ENCODE results near the gene ZDHHC11B.
"Not testable (repeated sequence)": the region's sequence is repeated elsewhere in the genome, so short reads cannot be mapped to it uniquely, and the experiment has no call there.

ZDHHC11B gene

DNA sequence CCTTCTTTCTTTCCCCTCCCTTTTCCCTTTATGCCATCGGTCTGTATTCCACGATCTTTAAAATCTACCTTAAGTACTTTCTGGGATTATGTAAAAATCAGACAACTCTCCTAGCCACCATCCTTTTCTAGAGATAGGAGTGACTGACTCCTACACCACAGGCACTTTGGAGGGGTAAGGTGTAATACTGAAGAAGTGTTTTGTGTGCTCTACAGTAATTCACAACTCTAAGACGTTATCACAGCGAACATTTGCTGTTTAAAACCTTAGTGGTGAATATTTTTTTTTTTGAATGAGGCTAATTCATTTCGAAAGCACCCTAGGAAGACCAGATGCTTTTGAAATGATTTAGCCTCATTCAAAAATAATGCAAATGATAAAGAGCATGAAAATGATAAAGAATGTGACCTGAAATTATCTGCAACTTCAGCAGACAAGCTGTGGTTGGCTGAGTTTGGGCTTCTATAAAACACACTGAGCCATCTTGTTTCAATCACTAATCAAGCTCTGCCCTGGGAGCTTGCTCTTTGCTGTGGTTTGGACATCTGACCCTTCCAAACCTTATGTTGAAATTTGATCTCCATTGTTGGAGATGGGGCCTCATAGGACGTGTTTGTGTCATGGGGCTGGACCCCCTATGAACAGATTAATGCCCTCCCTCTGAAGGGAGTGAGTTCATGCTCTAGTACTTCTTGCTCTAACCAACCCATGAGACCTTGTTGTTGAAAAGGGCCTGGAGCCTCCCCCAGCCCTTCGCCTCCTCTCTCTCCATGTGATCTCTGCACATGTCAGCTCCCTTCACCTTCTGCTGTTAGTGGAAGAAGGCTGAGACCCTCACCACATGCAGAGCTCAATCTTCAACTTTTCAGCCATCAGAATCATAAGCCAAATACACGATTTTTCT is 70.1 kb downstream of the ZDHHC11B start:
- not testable (repeated sequence) for DNase-seq (ENCODE audit: low spot score)

DNA sequence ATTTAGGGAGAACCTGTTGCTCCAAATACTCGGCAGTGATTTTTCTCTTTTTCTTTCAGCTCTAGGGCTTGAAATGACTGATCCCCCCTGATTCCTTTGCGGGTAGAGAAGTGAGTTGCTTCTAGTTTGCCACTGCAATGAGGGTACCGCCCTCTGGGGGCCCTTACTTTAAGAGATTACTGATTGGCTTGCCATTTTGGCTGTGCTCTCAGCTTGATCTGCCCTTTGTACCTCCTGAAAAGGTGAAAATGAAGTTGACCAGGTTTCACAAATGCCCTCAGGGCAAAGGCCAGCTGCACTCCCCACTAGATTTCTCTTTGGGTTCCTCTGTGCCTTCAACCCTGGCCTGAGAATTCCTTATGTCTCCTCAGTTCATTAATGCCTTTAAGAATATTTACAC is 70.8 kb downstream of the ZDHHC11B start:
- not testable (repeated sequence) for DNase-seq (ENCODE audit: low spot score)

DNA sequence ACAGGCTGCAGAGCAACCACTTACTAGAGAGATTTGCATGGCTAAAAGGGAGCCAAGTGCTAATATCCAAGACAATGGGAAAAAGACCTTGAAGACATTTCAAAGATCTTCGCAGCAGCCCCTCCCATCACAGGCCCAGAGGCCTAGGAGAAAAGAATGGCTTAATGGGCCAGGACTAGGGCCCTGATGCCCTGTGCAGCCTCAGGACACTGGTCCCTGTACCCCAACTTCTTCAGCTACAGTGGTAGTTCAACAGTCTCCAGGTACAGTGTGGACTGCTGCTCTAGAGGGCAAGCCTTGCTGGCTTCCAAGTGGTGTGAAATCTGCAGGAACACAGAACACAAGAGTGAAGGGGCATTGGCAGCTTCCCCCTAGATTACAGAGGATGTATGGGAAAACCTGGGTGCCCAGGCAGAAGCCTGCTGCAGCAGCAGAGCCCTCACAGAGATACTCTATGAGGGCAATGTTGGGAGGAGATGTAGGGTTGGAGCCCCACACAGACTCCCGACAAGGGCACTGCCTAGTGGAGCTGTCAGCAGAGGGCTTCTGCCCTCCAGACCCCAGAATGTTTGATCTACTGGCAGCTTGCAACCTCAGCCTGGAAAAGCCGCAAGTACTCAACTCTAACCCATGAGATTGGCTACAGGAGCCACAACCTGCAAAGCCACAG is 75.5 kb downstream of the ZDHHC11B start:
- DNase-seq (ENCODE audit: low spot score), result not testable (repeated sequence)

DNA sequence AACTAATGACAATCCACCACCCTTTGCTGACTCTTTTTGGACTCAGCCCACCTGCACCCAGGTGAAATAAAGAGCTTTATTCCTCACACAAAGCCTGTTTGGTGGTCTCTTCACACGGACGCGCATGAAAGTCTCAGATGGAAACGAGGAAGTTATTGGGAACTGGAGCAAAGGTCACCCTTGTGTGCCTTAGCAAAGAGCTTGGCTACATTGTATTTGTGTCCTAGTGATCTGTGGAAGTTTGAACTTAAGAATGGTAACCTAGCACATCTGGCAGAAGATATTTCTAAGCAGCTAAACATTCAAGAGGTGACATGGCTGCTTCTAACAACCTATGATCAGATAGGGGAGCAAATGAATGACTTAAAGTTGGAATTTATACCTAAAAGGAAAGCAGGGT is 76.2 kb downstream of the ZDHHC11B start:
- DNase-seq (ENCODE audit: low spot score), result not testable (repeated sequence)

DNA sequence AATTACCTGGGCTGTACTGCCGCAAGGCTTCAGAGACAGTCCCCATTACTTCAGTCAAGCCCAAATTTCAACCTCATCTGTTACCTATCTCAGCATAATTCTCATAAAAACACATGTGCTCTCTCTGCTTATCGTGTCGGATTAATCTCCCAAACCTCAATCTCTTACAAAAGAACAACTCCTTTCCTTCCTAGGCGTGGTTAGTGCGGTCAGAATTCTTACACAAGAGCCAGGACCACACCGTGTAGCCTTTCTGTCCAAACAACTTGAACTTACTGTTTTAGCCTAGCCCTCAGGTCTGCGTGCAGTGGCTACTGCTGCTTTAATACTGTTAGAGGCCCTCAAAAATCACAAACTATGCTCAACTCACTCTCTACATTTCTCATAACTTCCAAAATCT is 78.4 kb downstream of the ZDHHC11B start:
- not testable (repeated sequence) for DNase-seq (ENCODE audit: low spot score)

DNA sequence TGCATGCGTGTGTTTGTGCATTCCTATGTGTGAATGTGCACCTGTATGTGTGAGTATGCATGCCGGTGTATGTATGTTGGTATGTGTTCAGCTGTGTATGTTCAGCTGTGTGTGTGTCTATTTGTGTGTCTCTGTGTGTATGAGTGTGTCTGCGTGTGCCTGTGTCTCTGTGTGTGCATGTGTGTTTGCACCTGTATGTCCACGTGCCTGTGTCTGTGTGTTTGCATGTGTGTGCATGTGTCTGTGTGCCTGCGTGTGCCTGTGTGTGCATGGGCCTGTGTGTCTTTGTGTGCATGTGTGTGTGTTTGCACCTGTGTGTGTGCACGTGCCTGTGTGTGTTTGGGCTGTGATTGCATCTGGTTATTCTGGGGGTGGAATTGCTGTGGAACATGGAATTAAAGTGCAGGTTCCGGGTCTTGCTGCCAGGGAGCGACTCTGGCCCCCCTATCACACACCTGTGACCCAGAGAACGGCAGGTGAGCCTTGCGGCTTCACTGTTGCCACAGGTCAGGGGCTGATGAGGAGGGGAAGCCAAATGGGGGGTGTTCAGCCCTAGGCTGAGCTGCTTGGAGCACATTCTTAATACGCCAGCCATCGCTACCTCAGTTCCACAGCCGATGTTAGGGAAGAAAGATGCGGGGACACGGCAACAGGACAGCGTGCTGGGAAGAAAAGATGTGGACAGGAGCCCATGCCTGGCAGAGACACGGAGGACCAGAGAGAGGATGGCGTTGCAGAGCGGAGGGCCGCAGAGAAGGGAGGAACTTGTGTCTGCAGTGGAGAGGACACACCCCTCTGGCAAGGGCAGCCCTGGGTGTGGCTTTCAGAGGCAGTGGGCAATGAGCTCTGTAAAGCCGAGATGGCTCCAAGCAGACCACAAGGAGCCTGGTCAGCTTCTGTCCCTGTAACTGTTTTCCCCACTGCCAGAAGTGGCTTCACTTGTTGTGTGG is 87.5 kb downstream of the ZDHHC11B start:
- not testable (repeated sequence) for DNase-seq (ENCODE audit: low spot score)

DNA sequence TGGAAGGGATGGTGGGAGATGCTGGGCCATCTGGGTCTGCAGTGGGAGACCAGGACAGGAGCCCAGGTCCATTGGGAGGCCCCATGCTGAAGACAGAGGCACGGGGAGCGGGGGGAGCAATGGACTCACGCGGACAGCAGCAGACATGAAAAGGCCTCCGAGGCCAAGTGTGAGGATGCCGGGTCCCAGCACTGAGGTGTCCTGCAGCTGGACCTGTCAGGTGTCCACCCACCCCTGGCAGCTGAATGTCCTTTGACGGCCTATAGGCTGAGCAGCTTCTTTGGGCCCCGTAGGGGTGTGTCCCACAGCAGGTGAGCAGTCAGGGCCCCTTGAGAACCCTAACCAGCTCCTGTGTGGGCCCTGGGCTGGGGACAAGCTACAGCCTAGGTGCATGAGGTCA is 88.3 kb downstream of the ZDHHC11B start:
- DNase-seq (ENCODE audit: low spot score), result not testable (repeated sequence)

DNA sequence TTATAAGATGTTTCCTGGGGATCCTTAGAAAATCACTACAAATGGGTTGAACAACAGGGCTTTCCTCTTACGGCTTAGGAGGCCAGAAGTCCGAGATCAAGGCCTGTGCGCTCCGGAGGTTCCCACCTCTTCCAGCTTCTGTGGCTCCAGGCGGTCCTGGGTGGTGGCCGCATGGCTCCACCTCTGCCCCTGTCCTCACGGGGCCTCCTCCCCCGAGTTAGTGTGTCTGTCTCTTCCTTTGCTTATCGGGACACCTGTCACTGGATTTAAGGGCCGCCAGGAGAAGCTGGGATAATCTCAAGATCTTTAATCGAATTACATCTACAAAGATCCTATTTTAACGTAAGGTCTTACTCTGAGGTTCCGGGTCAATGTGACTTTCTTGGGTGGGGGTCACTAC is 89.1 kb downstream of the ZDHHC11B start:
- DNase-seq (ENCODE audit: low spot score), result not testable (repeated sequence)

DNA sequence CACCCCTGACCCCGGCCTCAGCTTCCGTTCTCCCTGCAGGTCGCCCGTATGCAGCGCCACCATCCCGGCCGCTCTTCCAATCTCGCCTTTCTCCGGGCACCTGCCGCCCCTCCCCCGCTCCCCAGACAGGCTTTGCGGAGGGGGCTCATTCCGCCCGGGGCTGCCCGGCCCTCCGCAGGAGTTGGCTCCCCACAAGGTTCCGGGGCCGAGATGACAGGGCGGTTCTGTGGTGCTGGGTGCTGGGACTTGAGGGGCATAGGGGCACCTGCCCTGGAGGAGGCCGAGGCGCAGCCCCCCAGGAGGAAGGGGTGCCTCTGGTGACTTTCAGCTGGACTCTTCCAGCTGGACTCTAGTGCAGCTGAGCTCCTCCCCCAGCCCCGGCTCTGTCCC is 90.5 kb downstream of the ZDHHC11B start:
- DNase-seq (ENCODE audit: low spot score), result not testable (repeated sequence)

DNA sequence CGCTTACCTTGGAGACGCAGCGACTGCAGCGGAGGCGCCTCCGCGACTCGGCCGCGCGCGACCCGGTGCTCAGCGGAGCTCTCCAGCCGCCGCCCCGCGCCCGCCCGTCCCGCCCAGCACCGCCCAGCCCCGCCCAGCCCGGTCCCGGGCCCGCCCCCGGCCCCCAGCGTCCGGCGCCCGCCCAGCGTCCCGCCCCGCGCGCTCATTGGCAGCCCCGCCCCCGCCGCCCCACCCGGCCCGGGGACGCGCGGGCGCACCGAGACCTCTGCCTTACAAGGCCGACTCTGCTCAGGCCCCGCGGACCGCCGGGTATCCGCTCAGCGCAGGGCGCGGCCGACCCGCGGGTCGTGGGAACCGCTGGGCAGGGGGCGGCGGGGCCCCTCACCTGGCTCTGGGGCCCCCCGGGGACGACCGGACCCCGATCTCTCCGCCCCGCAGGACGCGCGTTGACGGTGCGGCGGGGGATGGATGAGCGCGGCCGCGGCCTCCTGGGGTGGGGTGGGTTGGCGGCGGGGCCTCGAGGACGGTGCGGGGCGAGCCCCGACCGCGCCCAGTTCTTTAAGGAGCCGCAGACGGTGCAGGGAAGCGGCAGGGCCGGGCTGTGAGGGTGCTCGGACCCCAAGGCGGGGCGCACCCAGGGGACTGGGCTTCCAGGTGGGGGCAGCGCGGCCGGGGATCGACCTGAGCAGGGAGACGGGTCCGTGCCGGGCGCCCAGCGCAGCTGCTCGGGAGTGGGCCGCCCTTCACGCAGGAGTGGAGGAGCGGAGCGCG is 91.1 kb downstream of the ZDHHC11B start, which contains the start of gene TPPP:
Gene TPPP (minus strand): TSS at position 82 of the 771 bp plus-strand sequence. CDS start 15,292 bp downstream, outside the sequence.
- peak; percentile 83 for DNase-seq (ENCODE audit: low spot score)

DNA sequence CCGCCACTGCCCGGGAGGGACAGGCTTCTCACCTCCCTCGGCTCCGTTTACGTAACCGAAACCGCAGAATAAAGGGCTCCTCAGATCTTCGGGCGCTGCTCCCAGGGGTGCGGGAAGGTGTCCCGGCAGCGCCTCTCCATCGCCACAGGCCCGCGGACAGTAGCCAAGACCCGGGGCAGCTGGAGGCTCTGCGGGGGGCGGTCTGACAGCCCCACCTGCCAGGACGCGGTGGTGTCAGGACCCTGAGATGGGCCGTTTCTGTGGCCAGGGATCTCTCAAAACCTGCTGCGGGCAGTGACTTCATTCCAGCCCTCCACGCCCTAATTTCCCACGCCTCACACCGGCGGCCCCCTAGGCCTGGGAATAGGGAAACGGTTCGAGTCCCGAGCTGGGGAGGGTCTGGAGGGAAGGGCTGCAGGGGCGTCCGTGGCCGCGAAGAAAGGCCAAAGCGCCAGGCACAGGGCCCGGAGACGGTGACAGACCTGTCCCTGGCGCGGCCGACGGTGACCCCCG is 91.9 kb downstream of the ZDHHC11B start:
- not testable (repeated sequence) for DNase-seq (ENCODE audit: low spot score)

DNA sequence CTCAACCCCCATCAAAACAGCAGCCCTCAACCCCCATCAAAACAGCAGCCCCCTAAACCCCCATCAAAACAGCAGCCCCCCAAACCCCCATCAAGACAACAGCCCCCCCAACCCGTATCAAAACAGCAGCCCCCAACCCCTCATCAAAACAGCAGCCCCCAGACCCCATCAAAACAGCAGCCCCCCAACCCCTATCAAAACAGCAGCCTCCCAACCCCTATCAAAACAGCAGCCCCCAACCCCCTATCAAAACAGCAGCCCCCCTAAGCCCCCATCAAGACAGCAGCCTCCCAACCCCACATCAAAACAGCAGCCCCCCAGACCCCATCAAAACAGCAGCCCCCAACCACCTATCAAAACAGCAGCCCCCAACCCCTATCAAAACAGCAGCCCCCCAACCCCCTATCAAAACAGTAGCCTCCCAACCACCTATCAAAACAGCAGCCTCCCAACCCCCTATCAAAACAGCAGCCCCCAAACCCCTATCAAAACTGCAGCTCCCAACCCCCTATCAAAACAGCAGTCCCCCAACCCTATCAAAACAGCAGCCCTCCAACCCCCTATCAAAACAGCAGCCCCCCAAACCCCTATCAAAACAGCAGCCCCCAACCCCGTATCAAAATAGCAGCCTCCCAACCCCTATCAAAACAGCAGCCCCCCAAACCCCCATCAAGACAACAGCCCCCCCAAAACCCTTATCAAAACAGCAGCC is 92.6 kb downstream of the ZDHHC11B start:
- DNase-seq (ENCODE audit: low spot score), result no peak

DNA sequence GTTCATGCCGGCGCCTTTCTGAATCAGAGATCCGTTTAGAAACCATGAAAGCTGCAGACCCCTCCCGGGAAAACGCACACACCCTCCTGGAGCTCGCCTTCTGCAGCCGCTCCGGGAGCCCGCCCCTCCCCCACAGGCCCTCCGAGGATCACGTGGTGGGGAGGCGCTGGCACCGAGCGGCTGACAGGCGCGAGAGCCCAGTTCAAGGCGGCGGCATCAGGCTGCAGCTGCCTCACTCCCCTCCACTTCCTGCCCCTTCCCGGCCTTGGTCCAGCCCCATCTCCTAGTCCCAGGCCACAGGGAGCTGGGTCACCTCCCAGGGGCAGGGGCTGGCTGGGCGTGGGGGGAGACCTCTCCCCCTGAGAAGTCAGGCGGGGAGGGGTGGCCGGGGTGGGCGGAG is 93.5 kb downstream of the ZDHHC11B start:
- DNase-seq (ENCODE audit: low spot score), result not testable (repeated sequence)

DNA sequence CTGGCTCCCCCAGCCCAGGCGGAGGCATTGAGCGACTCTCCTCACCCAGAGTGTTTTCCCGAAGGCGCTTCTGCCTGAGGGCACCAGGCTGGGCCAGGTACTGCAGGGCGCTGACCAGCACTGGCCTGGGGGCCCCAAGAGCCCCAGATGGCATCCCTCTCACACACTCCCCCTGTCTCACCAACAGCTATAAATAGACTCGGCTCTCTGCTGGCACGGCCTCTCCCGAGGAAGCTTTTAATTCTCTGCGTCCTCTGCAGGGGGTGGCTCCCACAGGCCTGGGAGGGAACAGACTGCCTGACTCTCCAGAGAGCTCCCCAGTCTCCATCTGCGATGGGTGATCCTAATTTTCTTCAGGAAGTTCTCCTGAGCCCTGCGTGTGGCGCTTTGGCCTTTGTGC is 94.2 kb downstream of the ZDHHC11B start:
- DNase-seq (ENCODE audit: low spot score), result not testable (repeated sequence)

DNA sequence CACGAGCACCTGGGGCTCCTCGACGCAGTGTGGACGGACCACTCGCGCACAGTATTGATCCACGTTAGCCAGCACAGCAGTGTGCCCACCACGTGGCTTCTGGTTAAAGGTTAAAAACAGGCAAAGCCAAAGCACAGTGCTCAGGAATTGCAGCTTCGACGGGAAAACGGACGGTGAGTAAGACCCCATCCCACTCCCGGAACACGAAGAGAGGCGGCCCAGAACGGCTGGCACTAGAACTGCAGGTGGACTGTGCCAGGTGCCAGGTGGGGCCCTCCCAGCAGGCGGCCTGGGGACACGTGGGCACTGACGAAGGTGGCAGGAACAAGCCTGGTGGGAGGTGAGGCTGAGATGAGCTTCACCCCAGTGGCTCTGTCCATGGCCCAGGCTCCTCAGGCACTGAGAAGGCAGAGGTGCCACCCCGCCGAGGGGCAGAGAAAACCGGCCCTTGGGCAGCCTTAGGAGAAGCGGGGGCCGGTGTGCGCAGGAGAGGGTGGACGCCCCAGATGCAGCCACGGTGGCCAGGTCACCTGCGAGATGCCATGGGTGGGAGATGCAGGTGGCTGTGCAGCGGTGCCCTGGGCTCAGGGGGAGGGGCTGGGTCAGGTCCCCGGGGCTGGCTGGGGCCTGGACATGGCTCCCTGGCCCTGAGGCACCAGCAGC is 96.0 kb downstream of the ZDHHC11B start:
- not testable (repeated sequence) for DNase-seq (ENCODE audit: low spot score)

DNA sequence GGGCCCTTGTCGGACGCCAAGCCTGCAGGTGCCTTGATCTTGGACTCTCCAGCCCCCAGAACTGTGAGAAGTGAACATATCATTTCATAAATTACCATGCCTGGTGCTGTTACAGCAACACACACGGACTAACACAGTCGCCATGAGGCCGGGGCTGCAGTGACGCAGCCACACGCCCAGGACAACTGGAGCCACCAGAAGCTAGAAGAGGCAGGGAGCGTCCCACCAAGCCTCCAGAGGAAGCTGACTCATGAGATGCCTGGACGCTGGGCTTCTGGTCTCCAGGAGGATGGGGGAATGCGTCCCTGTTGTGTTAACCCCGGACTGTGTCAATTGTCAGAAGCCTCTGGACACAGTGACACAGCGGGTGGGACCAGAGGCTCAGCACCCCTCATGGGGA is 97.6 kb downstream of the ZDHHC11B start:
- DNase-seq (ENCODE audit: low spot score), result not testable (repeated sequence)

DNA sequence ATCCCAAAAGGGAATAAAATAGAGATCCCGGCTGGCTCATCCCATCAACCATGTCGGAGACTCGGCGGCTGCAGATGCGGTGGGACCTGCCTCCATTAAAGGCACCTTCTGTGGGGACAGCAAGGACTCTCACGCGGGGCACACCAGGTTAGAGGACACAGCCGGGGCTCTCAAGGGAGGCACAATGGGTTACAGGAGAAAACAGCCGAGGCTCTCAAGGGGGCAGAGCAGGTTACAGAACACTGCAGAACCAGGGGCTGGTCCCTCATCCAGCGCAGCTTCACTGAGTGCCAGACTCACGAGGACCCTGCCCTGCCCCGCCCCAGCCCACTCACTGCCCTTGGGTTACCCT is 98.4 kb downstream of the ZDHHC11B start:
- DNase-seq (ENCODE audit: low spot score), result not testable (repeated sequence)

DNA sequence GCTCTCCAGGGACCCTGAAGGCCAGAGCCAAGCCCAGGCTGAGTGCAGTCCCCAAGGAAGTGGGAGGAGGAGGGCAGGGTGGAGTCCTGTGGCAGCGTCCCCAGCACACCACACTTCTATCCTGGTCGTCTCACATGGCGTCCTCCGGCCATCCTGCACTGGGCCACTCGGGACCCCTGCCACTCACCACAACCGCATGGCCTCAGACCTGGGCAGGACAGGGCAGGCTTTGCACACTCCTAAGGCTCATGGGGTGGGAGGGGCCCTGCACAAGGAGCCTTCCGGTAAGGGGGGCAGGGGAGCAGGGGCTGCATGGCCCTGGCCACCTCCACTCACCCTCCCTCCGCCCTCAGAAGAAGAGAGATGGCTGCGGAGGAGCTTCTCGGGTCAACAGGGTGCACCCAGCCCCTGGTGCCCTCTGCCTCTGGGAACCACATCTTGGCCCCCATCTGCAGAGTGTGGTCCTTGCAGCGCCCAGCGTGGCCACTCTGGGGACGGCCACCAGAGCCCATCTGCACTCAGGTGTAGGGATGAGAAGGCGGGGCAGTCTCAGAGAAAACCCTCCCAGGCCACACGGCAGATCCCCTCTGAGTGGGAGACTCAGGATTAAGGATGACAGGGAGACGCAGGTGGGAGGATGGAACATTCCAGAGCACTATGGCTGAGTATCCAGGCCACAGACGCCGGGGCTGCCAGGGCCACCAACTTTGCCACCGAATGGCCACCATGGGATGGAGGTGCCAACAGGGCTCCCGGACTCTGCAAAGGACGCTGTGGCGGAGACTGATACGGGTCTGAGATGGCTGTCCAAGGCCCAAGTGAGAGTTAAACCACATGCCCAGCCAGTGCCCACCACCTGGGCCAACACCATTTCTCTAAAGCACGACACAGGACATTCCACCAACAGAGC is 99.0 kb downstream of the ZDHHC11B start:
- DNase-seq (ENCODE audit: low spot score), result no peak

DNA sequence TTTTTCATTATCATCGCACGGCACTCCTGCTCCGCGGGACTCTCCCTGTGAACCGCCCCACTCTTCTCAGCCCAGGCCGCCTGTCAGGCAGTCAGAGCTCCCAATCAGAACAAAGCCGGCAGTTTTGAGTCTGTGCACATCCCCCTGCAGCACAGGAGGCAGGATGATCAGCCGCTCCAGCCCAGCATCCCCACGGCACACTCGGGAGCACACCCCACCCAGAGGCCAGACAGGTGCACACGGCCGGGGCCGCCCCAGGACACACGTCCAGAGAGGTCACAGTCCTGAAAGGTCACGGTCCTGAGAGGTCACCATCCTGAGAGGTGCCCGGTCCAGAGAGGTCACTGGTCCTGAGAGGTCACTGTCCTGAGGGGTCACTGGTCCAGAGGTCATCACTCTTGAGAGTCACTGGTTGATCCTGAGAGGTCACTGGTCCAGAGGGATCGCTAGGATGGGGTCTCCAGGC is 99.7 kb downstream of the ZDHHC11B start:
- no peak for DNase-seq (ENCODE audit: low spot score)
